GM12878 (cell line): Measurements from ENCODE around the gene ATXN7L1.

ENCODE experiments used
- CBFB ChIP-seq: IDR thresholded peaks from 2 replicates; pipeline ENCODE4 v1.6.1; 2016; ENCODE audit warnings: antibody characterized with exemption, low read depth
- CTCF ChIP-seq, 3 experiments: IDR thresholded peaks in 2 of 3; conservative IDR thresholded peaks in 1 of 3; 2 replicates each; pipeline ENCODE4 v1.5.1; 2011; ENCODE audit warnings: low read depth in 3 of 3, low read length in 3 of 3, mild to moderate bottlenecking in 3 of 3, control low read depth in 2 of 3, moderate library complexity in 2 of 3, inconsistent platforms in 1 of 3, mixed read lengths in 1 of 3; ENCODE audit not compliant: control insufficient read depth in 2 of 3, insufficient read depth in 1 of 3; ENCODE audit errors: extremely low read depth in 1 of 3
- NKRF ChIP-seq: fragments of 450-650 bp; conservative IDR thresholded peaks from 2 replicates; pipeline ENCODE4 v1.6.1; 2017; ENCODE audit warnings: mild to moderate bottlenecking, moderate library complexity
- POLR2AphosphoS5 ChIP-seq: IDR thresholded peaks from 2 replicates; pipeline ENCODE4 v1.6.1; 2011; ENCODE audit warnings: mild to moderate bottlenecking, low read length, inconsistent platforms
- RFX5 ChIP-seq: IDR thresholded peaks from 2 replicates; pipeline ENCODE4 v1.6.1; 2011; ENCODE audit warnings: low read depth, low read length, improper control_type of control experiment
- USF2 ChIP-seq: IDR thresholded peaks from 2 replicates; pipeline ENCODE4 v1.6.1; 2011; ENCODE audit warnings: low read depth, low read length, improper control_type of control experiment, borderline replicate concordance

- TF ChIP-seq RFX5 (no peak), CBFB (no peak), NKRF (no peak), USF2 (no peak), CTCF (IDR thresholded peaks at IDR 0.05 in 2 of 3, conservative IDR thresholded peaks at IDR 0.05 in 1 of 3; ENCODE audit: control insufficient read depth in 2 of 3, extremely low read depth in 1 of 3, insufficient read depth in 1 of 3, low read depth in 3 of 3, low read length in 3 of 3) (no peak), POLR2AphosphoS5 (no peak)
Measured at GRCh38 chr7:105578496-105578895, 297.9 kb downstream of the ATXN7L1 start.
